ENCODE measurements around the gene C15orf62.

The C15orf62 gene

DNA sequence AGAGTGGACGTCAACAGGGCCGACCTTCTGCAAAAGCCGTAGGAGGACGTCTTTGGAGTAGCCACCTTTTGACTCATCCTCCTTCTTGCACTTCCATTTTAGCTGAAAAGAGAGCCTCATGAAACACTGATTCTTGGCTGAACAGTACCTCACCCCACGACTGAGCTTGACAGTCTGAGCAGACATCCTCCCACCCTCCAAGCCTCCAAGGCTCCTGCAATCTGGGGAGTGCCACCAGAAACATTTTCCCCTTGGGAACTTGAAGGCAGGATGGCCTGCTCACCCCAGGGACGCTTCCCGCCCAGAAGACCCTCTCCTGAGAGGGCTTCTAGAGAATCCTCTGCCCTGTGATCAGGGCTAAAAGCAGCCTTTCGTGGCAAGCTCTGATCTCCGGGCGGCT lies 5.2 kb downstream of the C15orf62 start:
- TF ChIP-seq CTCF (IDR thresholded peaks at IDR 0.05; ENCODE audit: extremely low read depth, insufficient read depth, missing control alignments), result no peak
- no peak for DNase-seq (ENCODE audit: low spot score)
- in situ Hi-C loops (cut with MboI; ENCODE audit: low pct_unique_long_range_greater_than_20kb, low sequenced_read_pairs, unreplicated experiment), result no loop called here

- TF ChIP-seq CTCF (IDR thresholded peaks at IDR 0.05; ENCODE audit: extremely low read depth, insufficient read depth, missing control alignments), result no peak
- no peak for DNase-seq (ENCODE audit: low spot score)
- in situ Hi-C loops (cut with MboI; ENCODE audit: low pct_unique_long_range_greater_than_20kb, low sequenced_read_pairs, unreplicated experiment), result no loop called here
Observed at GRCh38 chr15:40775740-40776536, 6.2 kb downstream of the C15orf62 start.

- no peak for DNase-seq (ENCODE audit: low spot score)
Observed at GRCh38 chr15:40776537-40777141, 6.9 kb downstream of the C15orf62 start.

DNA sequence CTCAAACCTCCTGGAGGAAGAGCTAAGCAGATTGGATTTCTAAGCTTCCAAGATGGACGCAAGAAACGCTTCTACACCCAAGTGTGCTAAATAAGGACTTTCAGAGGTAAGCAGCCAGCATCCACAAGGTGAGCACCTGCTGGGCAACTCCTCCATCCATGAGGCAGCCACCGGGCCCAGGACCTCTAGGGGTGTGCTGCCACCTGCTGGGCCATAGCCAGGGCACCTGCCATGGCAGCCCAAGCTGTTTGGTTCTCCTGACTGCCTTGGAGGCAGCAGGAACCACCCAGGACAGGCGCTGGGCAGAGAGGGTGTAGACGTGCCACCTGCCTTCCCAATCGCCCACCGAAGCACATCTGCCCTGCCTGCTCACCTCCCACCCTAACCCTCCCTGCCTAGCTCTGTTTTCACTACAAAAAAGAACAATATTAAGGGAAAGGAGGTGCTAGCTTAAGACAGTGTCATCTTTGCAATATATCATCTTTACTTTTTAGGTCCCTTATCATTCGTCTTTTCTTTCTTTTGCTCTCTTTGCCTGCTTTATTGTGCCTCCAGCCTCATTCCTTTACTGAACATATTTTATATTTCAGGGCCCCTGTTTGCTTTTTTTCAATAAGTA lies 12.9 kb downstream of the C15orf62 start:
- peak; percentile 77 for DNase-seq (ENCODE audit: low spot score)
- TF ChIP-seq CTCF (IDR thresholded peaks at IDR 0.05; ENCODE audit: extremely low read depth, insufficient read depth, missing control alignments), result peak; percentile 99
- in situ Hi-C loops (cut with MboI; ENCODE audit: low pct_unique_long_range_greater_than_20kb, low sequenced_read_pairs, unreplicated experiment), result no loop called here

More at GRCh38 chr15:40776537-40777141, 6.9 kb downstream of the C15orf62 start:
- in situ Hi-C loops (cut with MboI; ENCODE audit: low pct_unique_long_range_greater_than_20kb, low sequenced_read_pairs, unreplicated experiment), result no loop called here
- no peak for TF ChIP-seq CTCF (IDR thresholded peaks at IDR 0.05; ENCODE audit: extremely low read depth, insufficient read depth, missing control alignments)

DNA sequence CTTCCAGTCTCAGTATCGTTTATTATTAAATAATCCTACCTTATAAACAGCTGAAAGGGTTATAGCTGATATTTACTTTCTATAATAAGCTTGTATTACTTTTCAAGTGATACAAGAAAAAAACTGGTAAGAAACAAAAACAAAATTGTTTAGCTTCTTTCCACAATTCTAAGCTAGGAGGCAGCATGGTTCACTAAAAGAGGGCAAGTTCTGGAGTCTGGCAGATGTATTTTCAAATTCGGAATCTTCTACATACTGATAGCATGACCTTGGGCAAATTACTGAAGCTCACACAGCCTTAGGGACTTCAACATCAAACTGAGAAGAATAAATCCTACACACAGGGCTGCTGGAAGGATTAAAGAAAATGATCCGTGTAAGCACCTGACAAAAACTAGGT lies 15.4 kb downstream of the C15orf62 start:
- DNase-seq (ENCODE audit: low spot score), result no peak
- TF ChIP-seq CTCF (IDR thresholded peaks at IDR 0.05; ENCODE audit: extremely low read depth, insufficient read depth, missing control alignments), result no peak
- in situ Hi-C loops (cut with MboI; ENCODE audit: low pct_unique_long_range_greater_than_20kb, low sequenced_read_pairs, unreplicated experiment), result no loop called here

DNA sequence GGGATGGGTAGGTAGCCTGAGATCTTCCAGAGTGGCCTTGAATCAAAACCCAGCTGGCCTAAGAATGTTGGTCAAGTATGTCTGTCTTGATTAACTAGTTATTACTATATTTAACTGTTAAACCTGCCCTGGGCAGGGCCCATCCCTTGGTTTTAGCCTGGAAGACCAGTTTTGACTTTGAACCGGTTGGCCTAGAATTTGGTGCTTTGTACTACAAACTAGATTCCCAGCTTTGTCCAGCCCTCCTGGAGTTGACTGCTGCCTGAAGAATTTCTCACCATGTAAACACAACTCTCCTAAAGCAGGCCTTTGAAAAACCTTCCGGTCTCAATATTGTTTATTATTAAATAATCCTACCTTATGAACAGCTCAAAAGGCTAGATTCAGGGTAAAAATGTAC lies 16.0 kb downstream of the C15orf62 start:
- in situ Hi-C loops (cut with MboI; ENCODE audit: low pct_unique_long_range_greater_than_20kb, low sequenced_read_pairs, unreplicated experiment), result no loop called here
- DNase-seq (ENCODE audit: low spot score), result no peak
- TF ChIP-seq CTCF (IDR thresholded peaks at IDR 0.05; ENCODE audit: extremely low read depth, insufficient read depth, missing control alignments), result no peak
